ENCODE results near the gene ARHGEF28. TPM values are rescaled to one million over a fixed set of nuclear protein-coding genes. Genes with fewer than 3 reads are reported as not detected.

Gene ARHGEF28
- total and polyA plus RNA-seq, 10 of the 15 experiments (the other 5 are each of a cell fraction or from before 2014, with no cell fraction given), result 0.10 to 0.72 (median 0.22) TPM; not detected in 2

DNA sequence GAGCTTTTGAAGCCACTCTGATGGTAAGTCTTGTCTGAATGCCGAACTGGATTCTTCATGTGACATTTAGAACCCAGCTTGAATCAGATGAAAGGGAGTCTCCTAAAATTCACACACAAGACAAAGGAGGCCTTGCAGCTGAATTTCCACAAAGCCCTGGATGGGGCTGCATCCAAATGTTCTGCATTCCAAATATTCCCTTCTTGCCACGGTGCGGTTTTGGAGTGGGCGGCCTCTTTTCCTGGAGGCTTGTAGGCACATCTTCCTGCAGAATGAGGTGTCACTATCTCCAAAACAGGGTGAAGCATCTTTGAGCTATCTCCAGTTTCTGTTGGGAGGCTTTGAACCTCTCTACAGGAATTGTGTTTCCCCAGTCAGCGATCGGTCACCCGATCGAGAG lies 342.7 kb downstream of the ARHGEF28 start (continued):
- TF ChIP-seq, protein P1, sequence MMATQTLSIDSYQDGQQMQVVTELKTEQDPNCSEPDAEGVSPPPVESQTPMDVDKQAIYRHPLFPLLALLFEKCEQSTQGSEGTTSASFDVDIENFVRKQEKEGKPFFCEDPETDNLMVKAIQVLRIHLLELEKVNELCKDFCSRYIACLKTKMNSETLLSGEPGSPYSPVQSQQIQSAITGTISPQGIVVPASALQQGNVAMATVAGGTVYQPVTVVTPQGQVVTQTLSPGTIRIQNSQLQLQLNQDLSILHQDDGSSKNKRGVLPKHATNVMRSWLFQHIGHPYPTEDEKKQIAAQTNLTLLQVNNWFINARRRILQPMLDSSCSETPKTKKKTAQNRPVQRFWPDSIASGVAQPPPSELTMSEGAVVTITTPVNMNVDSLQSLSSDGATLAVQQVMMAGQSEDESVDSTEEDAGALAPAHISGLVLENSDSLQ (IDR thresholded peaks at IDR 0.05), result no peak
- TF ChIP-seq PML (IDR thresholded peaks at IDR 0.05; ENCODE audit: low read length) (no peak), CBFB (IDR thresholded peaks at IDR 0.05; ENCODE audit: low read depth) (no peak), MYC (IDR thresholded peaks at IDR 0.05; ENCODE audit: insufficient read depth, insufficient read length, insufficient replicate concordance, low read length, severe bottlenecking) (no peak), ETV6 (conservative IDR thresholded peaks at IDR 0.05 in 1 of 2, IDR thresholded peaks at IDR 0.05 in 1 of 2; ENCODE audit: borderline replicate concordance in 1 of 2, low read depth in 1 of 2) (no peak), MTA3 (IDR thresholded peaks at IDR 0.05; ENCODE audit: borderline replicate concordance, low read length) (no peak), ASH2L (IDR thresholded peaks at IDR 0.05; ENCODE audit: borderline replicate concordance, low read depth) (no peak), SIX5 (IDR thresholded peaks at IDR 0.05; ENCODE audit: low read depth, low read length, severe bottlenecking) (no peak)
- TF ChIP-seq, protein P2, sequence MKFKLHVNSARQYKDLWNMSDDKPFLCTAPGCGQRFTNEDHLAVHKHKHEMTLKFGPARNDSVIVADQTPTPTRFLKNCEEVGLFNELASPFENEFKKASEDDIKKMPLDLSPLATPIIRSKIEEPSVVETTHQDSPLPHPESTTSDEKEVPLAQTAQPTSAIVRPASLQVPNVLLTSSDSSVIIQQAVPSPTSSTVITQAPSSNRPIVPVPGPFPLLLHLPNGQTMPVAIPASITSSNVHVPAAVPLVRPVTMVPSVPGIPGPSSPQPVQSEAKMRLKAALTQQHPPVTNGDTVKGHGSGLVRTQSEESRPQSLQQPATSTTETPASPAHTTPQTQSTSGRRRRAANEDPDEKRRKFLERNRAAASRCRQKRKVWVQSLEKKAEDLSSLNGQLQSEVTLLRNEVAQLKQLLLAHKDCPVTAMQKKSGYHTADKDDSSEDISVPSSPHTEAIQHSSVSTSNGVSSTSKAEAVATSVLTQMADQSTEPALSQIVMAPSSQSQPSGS (IDR thresholded peaks at IDR 0.05; ENCODE audit: low read length), result no peak

Data from GM12878 (cell line).